Mesendoderm (in vitro differentiated cells): ENCODE results near the gene C5orf15.

Experiments
- DNase-seq: peaks from one replicate; pipeline ENCODE4 v3.0.0; 2013
- H2AK5ac ChIP-seq: 2 replicates; pipeline ENCODE4 v1.6.1; 2013; ENCODE audit warnings: low read length, inconsistent platforms
- H2BK120ac ChIP-seq: 2 replicates; pipeline ENCODE4 v1.6.1; 2013; ENCODE audit warnings: low read depth, mild to moderate bottlenecking, low read length, moderate library complexity, mixed read lengths
- H2BK15ac ChIP-seq: replicated peaks from 2 replicates; pipeline ENCODE4 v1.6.1; 2013; ENCODE audit warnings: low read depth, mild to moderate bottlenecking, moderate library complexity
- H2BK5ac ChIP-seq: 2 replicates; pipeline ENCODE4 v1.6.1; 2013; ENCODE audit warnings: low read length, inconsistent platforms
- H3K18ac ChIP-seq: 2 replicates; pipeline ENCODE4 v1.6.1; 2013; ENCODE audit warnings: mild to moderate bottlenecking, low read length, mixed read lengths
- H3K23ac ChIP-seq: one replicate; pipeline ENCODE4 v1.6.1; 2013; ENCODE audit warnings: low read length
- H3K27ac ChIP-seq: 2 replicates; pipeline ENCODE4 v1.5.1; 2013; ENCODE audit warnings: low read depth, mild to moderate bottlenecking, inconsistent platforms, low read length, moderate library complexity
- H3K27me3 ChIP-seq: 2 replicates; pipeline ENCODE4 v1.6.1; 2013; ENCODE audit warnings: low read length, control low read depth, mild to moderate bottlenecking, inconsistent platforms; ENCODE audit not compliant: insufficient read depth, poor library complexity
- H3K36me3 ChIP-seq: 2 replicates; pipeline ENCODE4 v1.6.1; 2013; ENCODE audit warnings: low read length, inconsistent platforms; ENCODE audit not compliant: control insufficient read depth, insufficient read depth
- H3K4ac ChIP-seq: one replicate; pipeline ENCODE4 v1.6.1; 2013; ENCODE audit warnings: low read depth, mild to moderate bottlenecking, low read length, moderate library complexity
- H3K4me1 ChIP-seq: 2 replicates; pipeline ENCODE4 v1.6.1; 2013; ENCODE audit warnings: low read depth, low read length, inconsistent platforms; ENCODE audit not compliant: control insufficient read depth
- H3K4me2 ChIP-seq: 2 replicates; pipeline ENCODE4 v1.6.1; 2013; ENCODE audit warnings: low read length
- H3K4me3 ChIP-seq: 2 replicates; pipeline ENCODE4 v1.5.1; 2013; ENCODE audit warnings: mild to moderate bottlenecking, low read length
- H3K56ac ChIP-seq: one replicate; pipeline ENCODE4 v1.6.1; 2013; ENCODE audit warnings: low read length
- H3K79me1 ChIP-seq: 2 replicates; pipeline ENCODE4 v1.6.1; 2013; ENCODE audit warnings: low read length, inconsistent platforms
- H3K79me2 ChIP-seq: 2 replicates; pipeline ENCODE4 v1.6.1; 2013; ENCODE audit warnings: mild to moderate bottlenecking, low read length; ENCODE audit not compliant: control insufficient read depth, insufficient read depth
- H3K9ac ChIP-seq: 2 replicates; pipeline ENCODE4 v1.6.1; 2013; ENCODE audit warnings: low read length, inconsistent platforms
- H4K5ac ChIP-seq: one replicate; pipeline ENCODE4 v1.6.1; 2013; ENCODE audit warnings: low read length
- H4K8ac ChIP-seq: one replicate; pipeline ENCODE4 v1.6.1; 2013; ENCODE audit warnings: low read depth, mild to moderate bottlenecking, control low read depth, low read length, moderate library complexity
- WGBS: extraction: QIAGEN DNeasy Blood & Tissue Kit; methylation state at CpG from one replicate; pipeline ENCODE4 v1.1.7; 2013; ENCODE audit warnings: low lambda C conversion rate, missing lambda C conversion rate; ENCODE audit not compliant: insufficient coverage; ENCODE audit errors: extremely low coverage; 5-methylcytosine and 5-hydroxymethylcytosine counted together

Gene C5orf15

GRCh38 chr5:133950821-133951612, 17.4 kb downstream of the C5orf15 start:
- no peak overlapping the region for H2AK5ac ChIP-seq
- H3K23ac ChIP-seq: no peak overlapping the region
- DNase-seq: no peak
- no peak overlapping the region for H3K4ac ChIP-seq
- H3K4me3 ChIP-seq: no peak overlapping the region
- H4K5ac ChIP-seq: no peak overlapping the region
- no peak overlapping the region for H3K9ac ChIP-seq
- WGBS: no CpG with 5 or more reads among the region's 7 CpGs
- no peaks in the 10 kb centered on the region for H3K4me1 ChIP-seq
- no peak overlapping the region for H3K4me2 ChIP-seq
- H3K27ac ChIP-seq: no peak overlapping the region
- no peak overlapping the region for H2BK120ac ChIP-seq
- no peaks in the 10 kb centered on the region for H3K27me3 ChIP-seq
- H2BK5ac ChIP-seq: no peak overlapping the region
- H3K79me2 ChIP-seq: no peaks in the 10 kb centered on the region
- no peaks in the 10 kb centered on the region for H3K36me3 ChIP-seq
- H3K79me1 ChIP-seq: no peaks in the 10 kb centered on the region
- H3K56ac ChIP-seq: no peak overlapping the region
- H3K18ac ChIP-seq: no peak overlapping the region
- no peak overlapping the region for H2BK15ac ChIP-seq
- no peak overlapping the region for H4K8ac ChIP-seq

DNA sequence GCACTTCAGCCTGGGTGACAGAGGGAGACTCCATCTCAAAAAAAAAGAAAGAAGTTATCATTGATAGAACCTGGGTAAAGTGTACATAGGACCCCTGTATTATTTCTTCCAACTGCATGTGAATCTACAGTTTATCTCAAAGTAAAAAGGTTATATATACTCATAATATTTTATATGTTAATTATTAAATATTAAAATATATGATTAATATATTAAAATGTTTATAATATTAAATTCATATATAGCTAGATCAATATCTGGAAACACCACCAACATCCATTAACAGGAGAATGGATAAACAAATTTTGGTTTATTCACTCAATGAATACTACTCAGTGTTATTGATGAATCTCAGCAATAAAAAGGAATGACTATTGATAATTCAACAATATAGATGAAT, 19.7 kb downstream of the C5orf15 start:
- Histone ChIP-seq H3K4ac (no peak overlapping the region), H3K23ac (no peak overlapping the region), H4K8ac (no peak overlapping the region), H2BK15ac (no peak overlapping the region), H3K79me1 (no peaks in the 10 kb centered on the region), H3K4me3 (no peak overlapping the region), H3K27ac (no peak overlapping the region), H2AK5ac (no peak overlapping the region), H3K36me3 (no peaks in the 10 kb centered on the region), H3K9ac (no peak overlapping the region), H4K5ac (no peak overlapping the region), H3K79me2 (no peaks in the 10 kb centered on the region), H3K56ac (no peak overlapping the region), H3K4me1 (no peaks in the 10 kb centered on the region), H2BK120ac (no peak overlapping the region), H2BK5ac (no peak overlapping the region), H3K4me2 (no peak overlapping the region), H3K18ac (no peak overlapping the region), H3K27me3 (no peaks in the 10 kb centered on the region)
- no peak for DNase-seq

- Histone ChIP-seq H3K27me3 (no peaks in the 10 kb centered on the region), H4K5ac (no peak overlapping the region), H2BK5ac (no peak overlapping the region), H3K18ac (no peak overlapping the region), H3K79me2 (no peaks in the 10 kb centered on the region), H3K36me3 (no peaks in the 10 kb centered on the region), H2BK15ac (no peak overlapping the region), H2BK120ac (no peak overlapping the region), H2AK5ac (no peak overlapping the region), H3K4ac (no peak overlapping the region), H3K23ac (no peak overlapping the region), H3K9ac (no peak overlapping the region), H3K56ac (no peak overlapping the region), H3K79me1 (no peaks in the 10 kb centered on the region), H3K4me3 (no peak overlapping the region), H3K27ac (no peak overlapping the region), H3K4me1 (no peaks in the 10 kb centered on the region), H4K8ac (no peak overlapping the region), H3K4me2 (no peak overlapping the region)
- WGBS: no CpG with 5 or more reads among the region's 5 CpGs
- DNase-seq: no peak
Measured at GRCh38 chr5:133947431-133947841, 21.0 kb downstream of the C5orf15 start.

- no peaks in the 10 kb centered on the region for H3K79me2 ChIP-seq
- WGBS: no CpG with 5 or more reads among the region's 3 CpGs
- H3K36me3 ChIP-seq: no peaks in the 10 kb centered on the region
- no peak overlapping the region for H3K4ac ChIP-seq
- H2BK5ac ChIP-seq: no peak overlapping the region
- no peak overlapping the region for H3K4me3 ChIP-seq
- H4K8ac ChIP-seq: no peak overlapping the region
- H3K27ac ChIP-seq: no peak overlapping the region
- H4K5ac ChIP-seq: no peak overlapping the region
- no peak for DNase-seq
- H3K79me1 ChIP-seq: no peaks in the 10 kb centered on the region
- no peak overlapping the region for H3K4me2 ChIP-seq
- no peak overlapping the region for H2BK120ac ChIP-seq
- H2AK5ac ChIP-seq: no peak overlapping the region
- H2BK15ac ChIP-seq: no peak overlapping the region
- no peak overlapping the region for H3K23ac ChIP-seq
- H3K18ac ChIP-seq: no peak overlapping the region
- H3K4me1 ChIP-seq: no peaks in the 10 kb centered on the region
- H3K9ac ChIP-seq: no peak overlapping the region
- H3K27me3 ChIP-seq: no peaks in the 10 kb centered on the region
- H3K56ac ChIP-seq: no peak overlapping the region
Measured at GRCh38 chr5:133945568-133945967, 22.9 kb downstream of the C5orf15 start.

GRCh38 chr5:133944263-133945185, 23.9 kb downstream of the C5orf15 start:
- Histone ChIP-seq H3K4me1 (no peaks in the 10 kb centered on the region), H3K79me1 (no peaks in the 10 kb centered on the region), H2AK5ac (no peak overlapping the region), H3K9ac (no peak overlapping the region), H2BK5ac (no peak overlapping the region), H3K27ac (no peak overlapping the region), H3K36me3 (no peaks in the 10 kb centered on the region), H3K4ac (no peak overlapping the region), H3K23ac (no peak overlapping the region), H3K18ac (no peak overlapping the region), H3K27me3 (no peaks in the 10 kb centered on the region), H2BK120ac (no peak overlapping the region), H3K56ac (no peak overlapping the region), H3K4me3 (no peak overlapping the region), H3K4me2 (no peak overlapping the region), H2BK15ac (no peak overlapping the region), H4K8ac (no peak overlapping the region), H4K5ac (no peak overlapping the region), H3K79me2 (no peaks in the 10 kb centered on the region)
- peak; percentile 67 for DNase-seq
- no CpG with 5 or more reads among the region's 19 CpGs for WGBS
